Putamen (tissue), 1 donor: ENCODE measurements around the gene NR1H3.
"Not testable (repeated sequence)": the region's sequence is repeated elsewhere in the genome, so short reads cannot be mapped to it uniquely, and the experiment has no call there.

Experiments
- DNase-seq: peaks from one replicate; pipeline ENCODE4 v3.0.0-alpha.2; 2016; ENCODE audit warnings: low spot score

The NR1H3 gene

GRCh38 chr11:47306484-47306844, 48.7 kb downstream of the NR1H3 start:
- DNase-seq: no peak

DNA sequence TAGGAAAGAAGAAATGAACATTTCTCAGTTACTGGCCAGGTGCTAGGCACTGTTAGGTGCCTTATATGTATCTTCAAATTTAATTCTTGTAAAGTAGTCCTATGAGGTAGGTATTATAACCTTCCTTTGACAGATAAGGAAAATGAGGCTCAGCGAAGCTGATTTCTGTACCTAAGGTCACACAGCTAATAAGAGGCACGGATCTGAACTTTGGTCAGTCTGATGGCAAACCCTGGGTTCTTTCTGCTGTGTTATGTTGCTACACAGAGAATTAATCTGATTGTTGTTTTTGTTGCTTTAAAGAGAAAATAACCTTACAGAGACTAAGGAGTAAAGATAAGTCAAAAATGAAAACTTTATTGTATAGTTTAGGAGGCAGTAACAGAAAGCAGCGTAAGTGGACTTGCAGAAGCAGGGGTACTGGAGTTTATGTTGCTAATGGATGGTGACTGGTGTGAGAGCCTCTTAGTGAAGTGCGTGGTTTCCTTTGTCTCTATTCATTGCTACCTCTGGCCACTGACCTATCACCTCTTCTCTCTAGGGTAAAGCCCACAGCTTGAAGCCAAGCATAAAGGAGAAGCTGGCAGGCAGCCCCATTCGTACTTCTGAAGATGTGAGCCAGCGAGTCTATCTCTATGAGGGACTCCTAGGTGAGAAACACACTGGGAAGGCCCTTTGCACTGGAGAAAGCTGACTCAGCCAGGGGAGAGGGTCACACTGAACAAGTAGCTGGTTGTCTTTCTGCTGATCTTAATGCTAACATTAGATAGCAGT, 50.4 kb downstream of the NR1H3 start:
- no peak for DNase-seq

- no peak for DNase-seq
Observed at GRCh38 chr11:47314992-47315391, 57.2 kb downstream of the NR1H3 start.

DNA sequence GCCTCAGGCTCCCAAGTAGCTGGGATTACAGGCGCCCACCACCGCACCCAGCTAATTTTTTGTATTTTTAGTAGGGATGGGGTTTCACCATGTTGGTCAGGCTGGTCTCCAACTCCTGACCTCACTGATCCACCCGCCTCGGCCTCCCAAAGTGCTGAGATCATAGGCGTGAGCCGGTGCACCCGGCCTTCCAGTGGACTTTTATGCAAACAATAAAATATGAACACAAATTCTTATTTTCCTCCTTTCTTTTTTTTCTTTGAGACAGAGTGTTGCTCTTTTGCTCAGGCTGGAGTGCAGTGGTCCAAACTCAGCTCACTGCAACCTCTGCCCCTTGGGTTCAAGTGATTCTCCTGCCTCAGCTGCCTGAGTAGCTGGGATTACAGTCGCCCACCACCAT, 58.7 kb downstream of the NR1H3 start:
- DNase-seq: not testable (repeated sequence)

DNA sequence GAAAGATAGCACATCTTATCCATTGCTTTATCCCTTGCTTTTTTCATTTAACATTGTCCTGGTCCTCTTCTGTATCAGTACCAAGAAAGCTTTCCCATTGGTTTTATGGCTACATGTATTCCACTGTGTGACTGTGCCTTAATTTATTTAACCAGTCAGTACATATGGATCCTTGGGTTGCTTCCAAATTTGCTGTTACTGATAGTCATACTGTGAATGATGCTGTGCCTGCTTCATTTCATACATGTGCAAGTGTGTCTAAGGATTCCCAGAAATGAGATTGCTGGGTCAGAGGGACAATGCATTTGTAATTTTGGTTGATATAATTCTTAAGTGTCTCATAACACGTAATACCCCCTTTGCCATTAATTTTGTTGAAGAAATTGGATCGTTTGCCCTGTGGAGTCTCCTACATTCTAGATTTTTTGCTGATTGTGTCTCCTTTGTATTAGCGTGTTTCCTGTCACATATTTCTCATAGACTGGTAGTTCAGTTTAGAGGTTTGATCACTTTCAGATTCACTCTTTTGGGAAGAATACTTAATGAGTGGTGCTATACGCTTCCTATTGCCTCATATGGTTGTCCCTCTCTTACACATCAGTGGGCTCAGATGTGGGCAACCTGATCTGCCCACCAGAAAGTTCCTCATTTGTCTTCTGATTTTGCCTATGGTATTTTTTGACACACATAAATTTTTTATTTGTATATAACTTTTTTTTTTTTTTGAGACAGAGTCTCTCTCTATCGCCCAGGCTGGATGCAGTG, 59.5 kb downstream of the NR1H3 start:
- DNase-seq: no peak

DNA sequence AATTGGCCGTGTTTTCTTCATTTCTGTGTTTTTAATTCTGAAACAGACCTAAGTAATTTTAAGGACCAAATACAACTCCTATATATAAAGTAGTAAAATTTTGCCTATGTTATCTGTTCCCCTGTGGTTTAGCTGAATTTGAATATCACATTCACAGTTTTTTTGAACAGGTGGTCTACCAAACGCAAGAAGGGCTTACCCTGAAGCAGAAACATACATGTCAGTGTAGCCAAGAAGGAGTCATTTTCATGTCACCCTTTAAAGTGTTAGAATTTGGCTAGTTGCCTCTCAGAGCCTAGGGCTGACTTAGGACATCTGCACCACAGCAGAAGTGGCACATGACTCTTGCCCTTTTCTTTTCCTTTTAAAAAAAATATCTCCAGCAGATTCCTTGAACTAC, 60.4 kb downstream of the NR1H3 start:
- DNase-seq: no peak
